CD1c-positive myeloid dendritic cell (primary cell): ENCODE results near the gene NOS3.
A peak's percentile ranks its signal among the peaks of the same experiment; 100 is the strongest.
"Not testable (repeated sequence)": the region's sequence is repeated elsewhere in the genome, so short reads cannot be mapped to it uniquely, and the experiment has no call there.

ENCODE experiments used
- DNase-seq: peaks from one replicate; pipeline ENCODE4 v3.0.0-alpha.2; 2016; ENCODE audit errors: extremely low spot score

The NOS3 gene

DNA sequence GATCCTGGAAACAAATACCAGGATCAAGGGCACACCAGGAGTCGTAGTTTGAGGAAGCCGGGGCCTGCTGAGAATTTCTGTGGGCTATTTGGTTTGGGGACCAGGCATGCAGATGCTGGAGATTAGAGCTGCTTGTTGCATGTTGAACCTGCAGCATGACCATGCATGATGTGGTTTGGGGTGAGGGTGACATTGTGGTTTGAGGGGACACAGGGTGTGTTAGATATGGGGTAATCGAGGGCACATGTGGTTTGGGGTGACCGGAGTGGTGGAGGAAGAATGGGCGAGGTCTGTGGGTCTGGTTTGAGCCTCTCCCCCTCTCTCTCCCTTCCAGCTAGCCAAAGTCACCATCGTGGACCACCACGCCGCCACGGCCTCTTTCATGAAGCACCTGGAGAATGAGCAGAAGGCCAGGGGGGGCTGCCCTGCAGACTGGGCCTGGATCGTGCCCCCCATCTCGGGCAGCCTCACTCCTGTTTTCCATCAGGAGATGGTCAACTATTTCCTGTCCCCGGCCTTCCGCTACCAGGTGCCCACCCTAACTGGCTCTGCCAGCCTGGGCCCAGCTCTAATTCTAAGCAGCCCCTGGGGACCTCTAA is 10.2 kb downstream of the NOS3 start:
- DNase-seq = no peak

DNA sequence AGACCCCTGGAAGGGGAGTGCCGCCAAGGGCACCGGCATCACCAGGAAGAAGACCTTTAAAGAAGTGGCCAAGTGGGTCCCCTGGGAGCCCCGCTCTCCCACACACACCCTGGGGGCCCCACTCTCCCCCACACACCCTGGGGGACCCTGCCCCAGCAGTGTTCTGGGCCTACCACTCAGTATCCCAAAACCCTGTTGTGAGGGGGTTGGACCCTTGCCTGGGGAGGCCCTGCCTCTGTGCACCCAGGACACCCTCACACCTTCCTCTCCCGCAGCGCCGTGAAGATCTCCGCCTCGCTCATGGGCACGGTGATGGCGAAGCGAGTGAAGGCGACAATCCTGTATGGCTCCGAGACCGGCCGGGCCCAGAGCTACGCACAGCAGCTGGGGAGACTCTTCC is 10.7 kb downstream of the NOS3 start:
- no peak for DNase-seq

DNA sequence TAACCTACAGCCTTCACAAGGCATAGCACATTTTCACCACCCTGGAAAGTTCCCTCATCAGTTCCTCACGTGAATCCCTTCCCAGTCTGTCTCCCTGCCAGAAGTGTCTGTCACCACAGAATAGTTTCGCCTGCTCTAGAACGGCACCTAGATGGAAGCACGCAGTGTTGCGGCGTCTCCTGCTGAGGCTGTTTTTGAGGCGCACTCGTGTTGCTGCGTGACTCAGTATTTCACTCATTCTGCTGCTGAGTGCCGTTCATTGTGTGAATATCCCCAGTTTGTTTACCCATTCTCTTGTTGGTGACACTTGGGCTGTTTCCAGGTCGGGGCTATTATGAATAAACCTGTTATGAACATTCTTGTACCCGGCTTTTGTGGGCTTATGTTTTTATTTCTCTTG is 12.8 kb downstream of the NOS3 start:
- DNase-seq = no peak

DNA sequence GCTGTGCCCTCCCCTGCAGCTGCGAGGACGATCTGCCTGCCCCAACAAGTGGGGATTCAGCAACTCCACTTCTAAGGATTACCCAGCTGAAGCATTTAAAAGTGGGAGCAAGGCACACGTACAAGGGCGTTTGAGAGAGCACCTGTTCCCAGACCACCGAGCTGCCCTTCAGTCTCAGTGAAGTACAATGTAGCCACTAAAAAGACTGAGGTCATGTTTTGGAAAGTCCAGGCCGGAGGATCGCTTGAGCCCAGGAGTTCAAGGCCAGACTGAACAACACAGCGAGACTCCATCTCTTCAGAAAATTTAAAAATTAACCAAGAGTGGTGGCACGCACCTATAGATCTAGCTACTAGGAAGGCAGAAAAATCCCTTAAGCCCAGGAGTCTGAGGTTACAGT is 14.7 kb downstream of the NOS3 start:
- DNase-seq = no peak

DNA sequence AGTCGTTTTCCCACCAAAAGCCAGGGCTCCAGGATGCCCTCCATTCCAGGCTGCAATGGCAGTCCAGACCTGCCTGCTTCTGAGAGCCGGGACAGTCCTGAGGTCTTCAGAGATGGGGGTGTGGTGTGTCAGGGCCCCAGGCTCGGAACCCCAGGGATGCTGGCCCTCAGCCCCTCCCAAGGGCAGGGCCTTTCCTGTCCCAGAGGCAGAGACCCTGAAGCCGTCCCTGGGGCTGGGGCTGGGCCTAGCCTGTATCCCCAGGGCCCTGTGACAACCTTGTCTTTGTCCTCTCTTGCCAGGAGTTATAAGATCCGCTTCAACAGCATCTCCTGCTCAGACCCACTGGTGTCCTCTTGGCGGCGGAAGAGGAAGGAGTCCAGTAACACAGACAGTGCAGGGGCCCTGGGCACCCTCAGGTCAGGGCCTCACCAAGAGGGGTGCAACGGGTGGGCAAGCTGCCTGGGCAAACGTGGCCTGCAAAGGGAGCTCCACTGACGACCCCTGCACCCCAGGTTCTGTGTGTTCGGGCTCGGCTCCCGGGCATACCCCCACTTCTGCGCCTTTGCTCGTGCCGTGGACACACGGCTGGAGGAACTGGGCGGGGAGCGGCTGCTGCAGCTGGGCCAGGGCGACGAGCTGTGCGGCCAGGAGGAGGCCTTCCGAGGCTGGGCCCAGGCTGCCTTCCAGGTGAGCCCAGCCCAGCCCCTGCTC is 15.9 kb downstream of the NOS3 start:
- no peak for DNase-seq

DNA sequence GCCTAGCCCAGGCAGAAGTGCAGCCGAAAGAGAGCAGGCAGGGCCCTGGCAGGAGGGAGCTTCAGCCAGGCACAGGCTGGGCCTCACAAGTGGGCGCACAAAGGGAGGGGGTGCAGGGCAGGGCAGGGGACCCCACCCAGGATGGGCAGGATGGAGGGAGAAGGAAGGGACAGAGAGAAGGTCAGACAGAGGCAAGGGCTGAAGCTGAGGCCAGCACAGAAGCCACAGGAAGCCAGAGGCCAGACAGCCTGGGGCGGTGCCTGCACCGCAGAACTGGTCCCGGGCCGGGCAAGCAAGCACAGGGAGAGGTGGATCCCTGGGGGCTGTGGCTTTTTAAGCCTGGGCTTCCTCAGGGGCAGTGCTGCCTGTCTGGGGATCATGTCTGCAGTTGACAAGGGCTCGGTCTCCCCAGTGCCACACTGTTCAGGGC is 16.7 kb downstream of the NOS3 start:
- DNase-seq = no peak

DNA sequence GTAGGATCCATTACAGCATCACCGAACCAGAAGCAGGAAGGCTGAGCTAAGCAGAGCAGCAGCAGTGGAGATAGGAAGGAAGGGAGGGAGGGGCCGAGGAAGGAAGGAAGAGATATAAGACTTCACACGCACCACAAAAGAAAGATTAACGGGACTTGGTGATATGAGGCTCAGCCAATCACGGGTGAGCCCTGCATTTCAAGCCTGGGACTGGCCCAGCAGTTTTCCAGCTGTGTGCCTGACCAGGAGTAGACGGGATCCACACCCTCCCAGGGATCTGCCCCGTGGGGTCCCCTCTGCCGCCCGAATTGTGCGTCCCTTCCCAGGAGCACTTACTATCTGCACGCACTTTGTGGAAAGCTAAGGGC is 17.3 kb downstream of the NOS3 start:
- DNase-seq = no peak

DNA sequence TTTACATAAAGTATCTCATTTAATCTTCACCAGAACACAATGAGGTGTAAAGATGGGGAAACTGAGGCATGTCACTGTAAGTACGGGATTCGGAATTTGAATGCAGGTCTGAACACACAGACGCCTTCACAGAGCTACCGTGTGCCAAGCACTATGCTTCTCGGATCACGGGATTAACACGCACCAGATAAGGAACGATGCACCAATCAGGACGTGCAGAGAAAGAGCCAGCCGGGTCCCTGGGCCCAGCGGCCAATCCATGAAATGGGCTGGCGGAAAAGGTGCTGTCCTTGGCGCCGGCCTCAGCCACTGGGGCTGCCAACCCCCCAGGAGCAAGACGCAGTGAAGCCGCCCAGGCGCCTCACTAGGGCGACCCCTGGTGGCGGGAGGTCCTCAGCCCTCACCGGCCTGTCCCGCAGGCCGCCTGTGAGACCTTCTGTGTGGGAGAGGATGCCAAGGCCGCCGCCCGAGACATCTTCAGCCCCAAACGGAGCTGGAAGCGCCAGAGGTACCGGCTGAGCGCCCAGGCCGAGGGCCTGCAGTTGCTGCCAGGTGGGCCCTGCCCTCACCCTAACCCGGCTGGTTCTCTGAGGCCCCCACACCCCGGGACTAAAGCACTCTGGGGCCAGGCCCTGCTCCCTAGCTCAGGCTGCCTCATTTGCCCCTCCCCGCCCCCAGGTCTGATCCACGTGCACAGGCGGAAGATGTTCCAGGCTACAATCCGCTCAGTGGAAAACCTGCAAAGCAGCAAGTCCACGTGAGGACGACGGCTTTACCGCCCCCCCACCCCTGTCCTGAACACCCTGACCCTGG is 17.9 kb downstream of the NOS3 start:
- peak; percentile 71 for DNase-seq

DNA sequence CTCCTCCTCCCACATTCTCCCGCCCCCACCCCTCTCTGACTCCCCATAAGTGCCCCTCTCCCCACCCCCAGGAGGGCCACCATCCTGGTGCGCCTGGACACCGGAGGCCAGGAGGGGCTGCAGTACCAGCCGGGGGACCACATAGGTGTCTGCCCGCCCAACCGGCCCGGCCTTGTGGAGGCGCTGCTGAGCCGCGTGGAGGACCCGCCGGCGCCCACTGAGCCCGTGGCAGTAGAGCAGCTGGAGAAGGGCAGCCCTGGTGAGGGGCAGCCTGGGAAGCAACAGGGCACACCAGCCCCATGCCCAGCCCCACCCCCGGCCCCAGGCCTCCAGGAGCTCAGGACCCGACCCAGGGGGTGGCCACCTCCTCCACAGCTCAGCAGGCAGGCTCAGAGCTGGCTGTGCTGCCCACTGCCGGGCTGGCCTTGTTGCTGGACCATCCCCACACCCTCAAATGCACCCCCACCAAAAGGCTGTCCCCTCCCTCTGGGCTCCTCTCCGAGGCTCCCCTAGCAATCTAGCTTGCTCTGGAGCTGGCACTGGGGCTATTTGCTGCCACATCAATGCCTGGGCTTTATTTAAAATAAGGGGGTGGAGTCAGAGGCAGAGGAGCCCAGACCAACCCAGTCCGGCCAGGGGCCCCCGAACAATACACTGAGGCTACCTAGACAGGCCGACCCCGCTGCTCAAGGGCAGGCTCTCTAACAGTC is 18.7 kb downstream of the NOS3 start:
- DNase-seq = no peak

DNA sequence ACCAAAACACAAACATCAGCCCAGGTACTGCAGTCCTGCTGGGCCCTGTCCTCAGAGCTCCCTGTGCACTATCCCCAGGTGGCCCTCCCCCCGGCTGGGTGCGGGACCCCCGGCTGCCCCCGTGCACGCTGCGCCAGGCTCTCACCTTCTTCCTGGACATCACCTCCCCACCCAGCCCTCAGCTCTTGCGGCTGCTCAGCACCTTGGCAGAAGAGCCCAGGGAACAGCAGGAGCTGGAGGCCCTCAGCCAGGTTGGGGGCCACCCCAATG is 19.2 kb downstream of the NOS3 start:
- no peak for DNase-seq

DNA sequence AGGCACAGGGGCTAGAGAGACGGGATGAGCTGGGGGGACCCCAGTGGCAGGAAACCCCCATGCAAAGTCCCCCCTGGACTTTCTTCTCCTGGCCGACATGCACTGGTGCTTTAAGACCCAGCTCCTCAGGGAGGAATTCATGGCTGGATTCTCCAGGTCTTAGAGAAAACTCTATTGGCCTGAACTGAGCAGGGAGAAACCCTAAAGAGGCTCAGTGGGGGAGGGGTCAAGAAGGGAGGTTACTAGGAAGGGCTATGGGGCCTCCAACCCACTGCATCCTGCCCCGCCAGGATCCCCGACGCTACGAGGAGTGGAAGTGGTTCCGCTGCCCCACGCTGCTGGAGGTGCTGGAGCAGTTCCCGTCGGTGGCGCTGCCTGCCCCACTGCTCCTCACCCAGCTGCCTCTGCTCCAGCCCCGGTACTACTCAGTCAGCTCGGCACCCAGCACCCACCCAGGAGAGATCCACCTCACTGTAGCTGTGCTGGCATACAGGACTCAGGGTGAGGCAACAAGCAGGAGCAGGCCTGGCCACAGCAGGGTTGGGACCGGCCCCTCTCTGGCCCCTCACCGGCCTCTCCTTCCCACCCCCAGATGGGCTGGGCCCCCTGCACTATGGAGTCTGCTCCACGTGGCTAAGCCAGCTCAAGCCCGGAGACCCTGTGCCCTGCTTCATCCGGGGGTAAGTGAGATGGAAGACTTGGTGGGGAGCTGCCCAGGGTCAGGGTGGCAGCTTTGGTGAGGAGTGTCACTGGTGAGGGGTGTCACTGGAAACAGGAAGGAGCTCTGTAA is 19.7 kb downstream of the NOS3 start:
- DNase-seq = peak; percentile 69

DNA sequence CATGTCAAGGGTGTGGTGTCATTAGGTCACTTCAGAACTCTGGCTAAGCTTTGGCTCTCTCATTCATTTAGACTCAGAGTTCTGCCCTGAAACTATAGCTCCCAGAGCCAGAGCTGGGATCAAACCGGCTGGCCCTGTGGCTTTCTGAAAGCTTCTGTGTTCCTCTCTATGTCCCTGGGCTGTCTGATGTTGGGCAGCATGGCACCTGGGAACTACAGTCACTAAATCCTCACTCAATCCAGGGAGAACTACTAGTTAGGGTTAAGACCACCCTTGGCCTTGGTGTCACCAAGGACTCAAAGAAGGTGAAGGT is 20.2 kb downstream of the NOS3 start:
- peak; percentile 49 for DNase-seq

DNA sequence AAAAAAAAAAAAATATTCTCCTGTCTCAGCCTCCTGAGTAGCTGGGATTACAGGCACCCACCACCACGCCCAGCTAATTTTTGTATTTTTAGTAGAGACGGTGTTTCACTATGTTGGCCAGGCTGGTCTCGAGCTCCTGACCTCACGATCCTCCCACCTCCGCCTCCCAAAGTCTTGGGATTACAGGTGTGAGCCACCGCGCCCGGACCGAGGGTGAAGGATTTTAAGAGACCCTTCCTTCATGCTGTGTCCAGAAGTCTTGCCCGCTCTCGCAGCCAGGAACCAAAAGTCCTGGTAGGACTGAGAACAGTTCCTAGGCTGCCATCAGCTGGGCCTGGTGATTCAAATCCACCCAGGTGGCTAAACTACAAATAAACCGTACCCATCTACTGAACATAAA is 20.8 kb downstream of the NOS3 start:
- not testable (repeated sequence) for DNase-seq

DNA sequence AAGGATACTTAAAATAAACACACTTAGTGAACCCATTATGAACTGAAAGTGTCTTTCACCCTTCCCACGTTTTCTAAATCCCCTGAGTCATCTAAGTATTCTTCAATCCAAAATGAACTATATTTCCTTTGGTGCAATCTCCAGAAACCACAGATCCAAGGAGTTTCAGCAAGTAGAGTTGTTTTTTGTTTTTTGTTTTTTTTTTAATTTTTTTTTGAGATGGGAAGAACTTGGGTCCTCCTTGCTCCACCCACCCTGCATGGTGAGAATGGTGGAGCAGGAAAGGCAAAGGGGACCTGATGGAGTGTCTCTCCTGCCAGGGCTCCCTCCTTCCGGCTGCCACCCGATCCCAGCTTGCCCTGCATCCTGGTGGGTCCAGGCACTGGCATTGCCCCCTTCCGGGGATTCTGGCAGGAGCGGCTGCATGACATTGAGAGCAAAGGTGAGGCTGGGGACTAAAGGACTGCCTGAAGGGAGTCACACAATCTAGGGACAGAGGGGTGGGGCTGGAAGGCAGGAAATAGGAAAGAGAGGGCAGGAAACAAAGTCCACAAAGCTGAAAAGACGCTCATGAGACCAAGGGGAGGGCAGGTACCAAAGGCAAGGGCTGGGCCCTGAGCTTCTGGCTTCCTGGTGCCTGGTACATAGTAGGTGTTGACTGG is 21.3 kb downstream of the NOS3 start:
- DNase-seq = no peak

DNA sequence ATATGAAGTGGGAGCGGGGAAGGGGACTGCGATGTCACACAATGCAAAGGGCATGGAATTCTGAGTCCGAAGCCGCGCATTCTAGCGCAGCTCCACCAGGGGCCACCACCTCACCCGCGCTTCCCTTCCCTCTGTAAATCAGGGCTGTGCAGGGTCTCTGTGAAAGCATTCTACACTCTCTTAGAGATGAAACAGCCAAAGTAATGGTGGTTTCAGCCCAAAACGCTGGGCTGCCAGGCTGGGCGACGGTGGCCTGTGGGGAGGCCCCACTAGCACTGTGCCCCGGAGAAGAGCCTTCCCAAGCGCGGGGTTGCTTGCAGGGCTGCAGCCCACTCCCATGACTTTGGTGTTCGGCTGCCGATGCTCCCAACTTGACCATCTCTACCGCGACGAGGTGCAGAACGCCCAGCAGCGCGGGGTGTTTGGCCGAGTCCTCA is 22.1 kb downstream of the NOS3 start:
- peak; percentile 41 for DNase-seq

DNA sequence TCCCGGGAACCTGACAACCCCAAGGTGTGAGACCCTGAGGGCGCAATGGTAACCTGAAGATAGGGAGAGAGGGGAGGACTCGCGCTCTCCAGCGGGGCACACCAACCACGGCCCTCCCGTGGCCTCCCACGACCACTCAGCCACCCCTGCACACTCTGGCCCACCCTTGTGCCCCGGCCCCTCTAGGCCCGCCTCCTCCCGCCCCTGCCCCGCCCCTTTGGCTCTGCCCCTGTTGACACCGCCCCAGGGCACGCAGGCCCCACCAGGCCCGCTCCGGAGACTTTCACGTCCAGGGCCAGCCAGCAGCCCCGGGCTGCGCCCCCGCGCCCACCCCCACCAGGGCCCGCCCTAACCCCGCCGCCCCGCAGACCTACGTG is 22.5 kb downstream of the NOS3 start:
- DNase-seq = no peak

DNA sequence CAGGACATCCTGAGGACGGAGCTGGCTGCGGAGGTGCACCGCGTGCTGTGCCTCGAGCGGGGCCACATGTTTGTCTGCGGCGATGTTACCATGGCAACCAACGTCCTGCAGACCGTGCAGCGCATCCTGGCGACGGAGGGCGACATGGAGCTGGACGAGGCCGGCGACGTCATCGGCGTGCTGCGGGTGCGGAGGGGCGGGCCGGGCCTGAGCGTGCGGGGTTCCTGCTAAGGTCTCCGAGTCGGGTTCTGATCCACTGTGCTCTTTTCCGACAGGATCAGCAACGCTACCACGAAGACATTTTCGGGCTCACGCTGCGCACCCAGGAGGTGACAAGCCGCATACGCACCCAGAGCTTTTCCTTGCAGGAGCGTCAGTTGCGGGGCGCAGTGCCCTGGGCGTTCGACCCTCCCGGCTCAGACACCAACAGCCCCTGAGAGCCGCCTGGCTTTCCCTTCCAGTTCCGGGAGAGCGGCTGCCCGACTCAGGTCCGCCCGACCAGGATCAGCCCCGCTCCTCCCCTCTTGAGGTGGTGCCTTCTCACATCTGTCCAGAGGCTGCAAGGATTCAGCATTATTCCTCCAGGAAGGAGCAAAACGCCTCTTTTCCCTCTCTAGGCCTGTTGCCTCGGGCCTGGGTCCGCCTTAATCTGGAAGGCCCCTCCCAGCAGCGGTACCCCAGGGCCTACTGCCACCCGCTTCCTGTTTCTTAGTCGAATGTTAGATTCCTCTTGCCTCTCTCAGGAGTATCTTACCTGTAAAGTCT is 23.1 kb downstream of the NOS3 start:
- DNase-seq = peak; percentile 91

DNA sequence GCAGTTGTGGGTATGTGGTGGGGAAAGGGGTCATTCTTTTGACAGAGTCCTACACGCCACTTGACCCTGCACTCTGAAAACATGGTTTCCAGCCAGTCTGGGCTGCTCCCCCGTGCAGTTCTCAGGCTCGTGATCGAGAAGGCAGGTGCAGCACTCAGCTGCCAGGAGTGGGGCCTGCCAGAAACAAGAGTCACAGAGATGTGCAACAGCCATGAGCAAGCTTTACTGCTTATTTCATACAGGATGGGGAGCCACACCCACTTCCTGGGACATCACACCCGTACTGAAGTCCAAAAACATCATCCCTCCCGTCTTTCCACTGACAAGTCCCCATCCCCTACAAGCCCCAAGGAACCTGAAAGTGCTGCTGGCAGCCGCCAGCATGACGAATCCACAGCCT is 24.1 kb downstream of the NOS3 start:
- no peak for DNase-seq

DNA sequence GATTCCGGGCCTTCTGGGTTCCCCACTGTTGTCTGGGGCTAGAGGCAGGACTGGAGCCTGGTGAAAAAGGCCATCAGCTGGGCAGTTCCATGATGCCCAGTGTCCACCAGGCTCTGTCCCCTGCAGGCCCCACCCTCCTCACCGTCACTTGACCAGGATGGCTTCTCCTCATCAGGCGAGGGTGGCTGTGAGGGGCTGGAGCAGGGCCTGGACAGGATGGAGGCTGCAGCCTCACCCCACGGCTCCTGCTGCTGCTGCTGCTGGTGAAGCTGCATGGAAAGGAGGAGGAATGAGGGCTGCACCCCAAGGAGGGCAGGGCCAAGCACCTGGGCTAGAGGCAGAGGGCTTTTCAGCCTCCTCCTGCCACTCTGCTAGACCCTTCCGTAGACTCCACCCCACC is 25.1 kb downstream of the NOS3 start:
- no peak for DNase-seq

DNA sequence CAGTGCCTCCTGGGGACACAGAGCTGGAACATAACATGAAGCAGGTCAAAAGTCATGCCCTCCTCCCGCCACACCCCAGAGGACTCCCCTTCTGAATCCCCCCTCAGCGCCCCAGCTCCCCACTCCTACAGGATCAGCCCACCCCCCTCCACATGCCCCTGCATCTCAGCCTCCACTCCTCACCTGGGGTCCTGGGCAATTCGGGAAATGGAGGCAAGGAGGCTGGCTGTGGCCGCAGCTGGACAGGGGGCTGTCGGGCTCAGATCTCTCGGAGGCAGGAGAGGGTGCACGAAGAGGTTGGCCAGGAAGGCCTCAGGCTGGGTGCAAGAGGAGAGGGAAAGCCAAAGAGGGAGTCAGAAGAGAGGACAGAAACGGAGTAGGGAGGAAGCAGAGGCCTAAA is 25.7 kb downstream of the NOS3 start:
- no peak for DNase-seq

DNA sequence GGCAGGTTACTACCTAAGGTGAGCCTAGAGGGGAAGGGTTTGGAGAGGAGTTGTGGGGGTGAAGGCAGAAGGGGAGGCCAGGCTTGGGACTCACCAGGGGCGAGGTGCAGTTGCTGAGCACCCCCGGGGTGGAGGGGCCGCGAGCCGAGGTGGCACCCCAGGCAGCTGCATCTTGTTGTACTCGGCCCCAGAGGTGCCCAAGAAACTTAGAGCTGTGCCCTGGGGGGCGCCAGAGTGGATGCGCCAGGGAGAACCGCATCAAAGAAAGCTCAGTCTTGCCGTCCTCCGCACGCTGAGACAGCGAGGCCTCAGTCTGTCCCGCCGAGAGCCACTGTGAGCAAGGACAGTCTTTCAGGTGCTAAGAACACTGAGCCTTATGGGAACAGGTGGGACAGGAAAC is 26.1 kb downstream of the NOS3 start:
- no peak for DNase-seq
